B cell (primary cell): ENCODE results near the gene CMTR1. TPM values are rescaled to one million over a fixed set of nuclear protein-coding genes. Genes with fewer than 3 reads are reported as not detected.

Experiments
- ATAC-seq: fragments of 200-7000 bp; cut with Tn5 transposase; one replicate; pipeline ENCODE4 v1.10.0; 2021; ENCODE audit warnings: low read depth, mild to moderate bottlenecking, moderate number of reproducible peaks, moderate library complexity
- CTCF ChIA-PET: fragments of 350-600 bp; sonication (Branson Sonifier 250); formaldehyde crosslinking; loops from one replicate; lab custom pipeline; 2021; ENCODE audit warnings: antibody characterized with exemption, inconsistent platforms; lab: Charles Lee
- POLR2A ChIA-PET: fragments of 350-600 bp; sonication (Branson Sonifier 250); formaldehyde crosslinking; loops from one replicate; lab custom pipeline; 2021; ENCODE audit warnings: antibody characterized with exemption; lab: Charles Lee
- DNase-seq: peaks from one replicate; pipeline ENCODE4 v3.0.0; 2013
- H2AFZ ChIP-seq: 2 replicates; pipeline ENCODE4 v1.6.1; 2012; ENCODE audit warnings: mild to moderate bottlenecking, low read depth, low read length; ENCODE audit not compliant: insufficient read depth, poor library complexity, severe bottlenecking
- H3K27ac ChIP-seq, 2 donors: 1 replicate in 1 of 2; 2 replicates in 1 of 2; pipeline ENCODE4 v1.5.1; 2012 to 2013; ENCODE audit warnings: low read length in 2 of 2, mild to moderate bottlenecking in 2 of 2, moderate library complexity in 1 of 2
- H3K27me3 ChIP-seq, 4 experiments: fragments of 200-600 bp in 1 of 4; sonication (generic) in 1 of 4; replicated peaks in 1 of 4; 1 replicate in 2 of 4; 2 replicates in 2 of 4; pipeline versions ENCODE4 v1.6.1 to v1.7.0; 2013 to 2016; ENCODE audit warnings: low read length in 3 of 4, mild to moderate bottlenecking in 2 of 4, mixed read lengths in 1 of 4, moderate library complexity in 1 of 4; ENCODE audit not compliant: insufficient read depth in 4 of 4, control insufficient read depth in 3 of 4; ENCODE audit errors: control extremely low read depth in 1 of 4
- H3K36me3 ChIP-seq, 2 experiments: replicated peaks in 1 of 2; 1 replicate in 1 of 2; 2 replicates in 1 of 2; pipeline versions ENCODE4 v1.6.1 to v1.7.1; 2013; ENCODE audit warnings: low read length in 1 of 2; ENCODE audit not compliant: insufficient read depth in 2 of 2, control insufficient read depth in 1 of 2; ENCODE audit errors: control extremely low read depth in 1 of 2, extremely low read depth in 1 of 2
- H3K4me1 ChIP-seq, 2 donors: fragments of 200-600 bp in 1 of 2; sonication (generic) in 1 of 2; 1 replicate in 1 of 2; 2 replicates in 1 of 2; pipeline versions ENCODE4 v1.5.1 to v1.6.1; 2013 to 2017; ENCODE audit warnings: low read length in 2 of 2; ENCODE audit not compliant: control insufficient read depth in 2 of 2, insufficient read depth in 2 of 2
- H3K4me2 ChIP-seq: replicated peaks from 2 replicates; pipeline ENCODE3; 2012; ENCODE audit warnings: mild to moderate bottlenecking, low read depth, low read length; ENCODE audit not compliant: poor library complexity, severe bottlenecking
- H3K4me3 ChIP-seq, 5 experiments: fragments of 200-600 bp in 1 of 5; sonication (generic) in 1 of 5; 1 replicate in 3 of 5; 2 replicates in 2 of 5; pipeline versions ENCODE4 v1.5.1 to v1.7.0; 2011 to 2016; ENCODE audit warnings: low read length in 4 of 5, mild to moderate bottlenecking in 4 of 5, low read depth in 2 of 5, control low read depth in 1 of 5, moderate library complexity in 1 of 5; ENCODE audit not compliant: insufficient read depth in 1 of 5; ENCODE audit errors: control extremely low read depth in 1 of 5, extremely low read depth in 1 of 5
- H3K79me2 ChIP-seq: fragments of 200-600 bp; sonication (generic); one replicate; pipeline ENCODE4 v1.6.0; 2016; ENCODE audit warnings: low read length; ENCODE audit not compliant: control insufficient read depth, insufficient read depth
- H3K9ac ChIP-seq: fragments of 200-600 bp; sonication (generic); 2 replicates; pipeline ENCODE4 v1.6.1; 2017; ENCODE audit warnings: mild to moderate bottlenecking, low read length, moderate library complexity
- H3K9me3 ChIP-seq, 3 donors: one replicate each; pipeline versions ENCODE4 v1.6.1 to v1.7.1; 2013; ENCODE audit warnings: low read length in 2 of 3; ENCODE audit not compliant: control insufficient read depth in 2 of 3, insufficient read depth in 1 of 3; ENCODE audit errors: control extremely low read depth in 1 of 3
- H4K20me1 ChIP-seq: 2 replicates; pipeline ENCODE4 v1.6.0; 2012; ENCODE audit warnings: mild to moderate bottlenecking, low read length; ENCODE audit not compliant: insufficient read depth, control insufficient read depth, poor library complexity, severe bottlenecking
- H3K27ac Mint-ChIP-seq: one replicate; pipeline ENCODE4 v1.8.0; 2021; ENCODE audit warnings: mixed read lengths
- H3K27me3 Mint-ChIP-seq: one replicate; pipeline ENCODE4 v1.8.0; 2021; ENCODE audit warnings: mixed read lengths
- H3K4me1 Mint-ChIP-seq: one replicate; pipeline ENCODE4 v1.8.0; 2021; ENCODE audit warnings: mixed read lengths
- H3K4me3 Mint-ChIP-seq: one replicate; pipeline ENCODE4 v1.8.0; 2021; ENCODE audit warnings: mixed read lengths
- H3K9me3 Mint-ChIP-seq: one replicate; pipeline ENCODE4 v1.8.0; 2022; ENCODE audit warnings: mixed read lengths; ENCODE audit not compliant: insufficient read depth
- CTCF ChIP-seq: fragments of 200-600 bp; IDR thresholded peaks from one replicate; pipeline ENCODE4 v1.8.0; 2022; ENCODE audit warnings: antibody characterized with exemption, mild to moderate bottlenecking
- EZH2 ChIP-seq: IDR thresholded peaks from 2 replicates; pipeline ENCODE4 v1.6.1; 2012; ENCODE audit warnings: borderline replicate concordance, low read depth, mild to moderate bottlenecking, moderate library complexity, low read length; ENCODE audit not compliant: insufficient read depth, poor library complexity, severe bottlenecking
- WGBS: methylation state at CpG from one replicate; pipeline ENCODE4 v1.1.5; 2013; ENCODE audit warnings: missing lambda C conversion rate; ENCODE audit not compliant: insufficient coverage; 5-methylcytosine and 5-hydroxymethylcytosine counted together
- intact Hi-C: fragments of 100-400 bp; cut with micrococcal nuclease; formaldehyde crosslinking; loops from one replicate; pipeline ENCODE4 v1.10.0; 2022
- polyA plus RNA-seq: library from polyadenylated mRNA; depleted of rRNA; stranded (reverse); fragments of >200 nt; gene quantifications from 2 replicates; pipeline ENCODE4 v1.2.3, GENCODE V29; 2012
- total RNA-seq, 2 donors: library from RNA; stranded (reverse); fragments of 120-200 nt in 1 of 2; gene quantifications; 1 replicate in 1 of 2; 2 replicates in 1 of 2; pipeline versions ENCODE4 v1.2.3 to v1.2.4, GENCODE V29; 2013 to 2022

The CMTR1 gene
- total and polyA plus RNA-seq, 2 donors (not counting 1 experiment from before 2014, with no cell fraction given), result 46.0 to 82.9 TPM

GRCh38 chr6:37418722-37419121 lies 14.3 kb upstream of the CMTR1 start:
- Mint-ChIP-seq H3K9me3 (peaks cover 4% of the 10 kb centered on the region), H3K27me3 (peaks cover 11% of the 10 kb centered on the region), H3K4me3 (no peak overlapping the region), H3K4me1 (no peaks in the 10 kb centered on the region), H3K27ac (no peak overlapping the region)
- no peaks in the 10 kb centered on the region for H4K20me1 ChIP-seq
- H3K9me3 ChIP-seq, result no peaks in the 10 kb centered on the region
- intact Hi-C loops, result no loop called here
- no peak overlapping the region for H3K9ac ChIP-seq
- H2AFZ ChIP-seq, result no peak overlapping the region
- H3K27ac ChIP-seq, result no peak overlapping the region
- DNase-seq (no peak), ATAC-seq (no peak)
- no peak overlapping the region for H3K4me3 ChIP-seq
- no peaks in the 10 kb centered on the region for H3K4me1 ChIP-seq
- no peaks in the 10 kb centered on the region for H3K27me3 ChIP-seq
- H3K79me2 ChIP-seq, result no peaks in the 10 kb centered on the region
- no peaks in the 10 kb centered on the region for H3K36me3 ChIP-seq
- TF ChIP-seq CTCF (no peak), EZH2 (no peak)
- POLR2A ChIA-PET, result no interaction called here
- CTCF ChIA-PET, result interaction anchor here (0.7 kb wide), 1 partner anchor 68 kb away, joined by 3 read pairs; no protein-coding TSS in a partner anchor
- no peak overlapping the region for H3K4me2 ChIP-seq
- WGBS, result 71% methylated on average over 2 of the region's 5 CpGs

- Mint-ChIP-seq H3K4me1 (no peaks in the 10 kb centered on the region), H3K27me3 (peaks cover 12% of the 10 kb centered on the region), H3K4me3 (no peak overlapping the region), H3K27ac (no peak overlapping the region), H3K9me3 (peaks cover 2% of the 10 kb centered on the region)
- POLR2A ChIA-PET, result no interaction called here
- no peaks in the 10 kb centered on the region for H3K36me3 ChIP-seq
- TF ChIP-seq EZH2 (no peak), CTCF (no peak)
- peaks cover 0 to 5% (median 0%) of the 10 kb centered on the region in 4 experiments for H3K27me3 ChIP-seq
- no peaks in the 10 kb centered on the region for H3K4me1 ChIP-seq
- DNase-seq, result no peak
- H3K79me2 ChIP-seq, result no peaks in the 10 kb centered on the region
- intact Hi-C loops, result no loop called here
- H2AFZ ChIP-seq, result no peak overlapping the region
- no peak overlapping the region for H3K27ac ChIP-seq
- no peak overlapping the region for H3K4me3 ChIP-seq
- H3K9me3 ChIP-seq, result peaks cover 0 to 8% (median 0%) of the 10 kb centered on the region in 3 donors
- no peak overlapping the region for H3K9ac ChIP-seq
- WGBS, result 80% methylated on average over 2 of the region's 4 CpGs
- ATAC-seq, result no peak
- no peaks in the 10 kb centered on the region for H4K20me1 ChIP-seq
- CTCF ChIA-PET, result no interaction called here
- H3K4me2 ChIP-seq, result no peak overlapping the region
These were observed 6.7 kb upstream of the CMTR1 start for GRCh38 chr6:37426058-37426944.
